WTC11 (cell line): ENCODE measurements around the gene RAB18. TPM values are rescaled to one million over a fixed set of nuclear protein-coding genes. Genes with fewer than 3 reads are reported as not detected.

ENCODE experiments used
- AR ChIP-seq: fragments of 250-450 bp; sonication (Bioruptor Pico); IDR thresholded peaks from 2 replicates; pipeline ENCODE4 v1.9.0; 2021; ENCODE audit warnings: mild to moderate bottlenecking
- ATF1 ChIP-seq: sonication (generic); formaldehyde crosslinking; IDR thresholded peaks from 2 replicates; pipeline ENCODE4 v1.8.1; 2023; ENCODE audit warnings: mild to moderate bottlenecking, moderate library complexity, missing genetic modification reagents
- ATF3 ChIP-seq: sonication (generic); formaldehyde crosslinking; conservative IDR thresholded peaks from 2 replicates; pipeline ENCODE4 v1.8.1; 2022; ENCODE audit warnings: mild to moderate bottlenecking, missing genetic modification reagents
- CBFB ChIP-seq: sonication (generic); formaldehyde crosslinking; IDR thresholded peaks from 2 replicates; pipeline ENCODE4 v1.8.1; 2022; ENCODE audit warnings: mild to moderate bottlenecking, low read depth, missing genetic modification reagents
- HMGXB4 ChIP-seq: sonication (generic); formaldehyde crosslinking; IDR thresholded peaks from 2 replicates; pipeline ENCODE4 v1.8.1; 2023; ENCODE audit warnings: mild to moderate bottlenecking, moderate library complexity, missing genetic modification reagents
- IRF2 ChIP-seq: sonication (generic); formaldehyde crosslinking; IDR thresholded peaks from 2 replicates; pipeline ENCODE4 v1.8.0; 2022; ENCODE audit warnings: low read depth, missing genetic modification reagents, borderline replicate concordance
- JAZF1 ChIP-seq: fragments of 250-450 bp; sonication (Bioruptor Pico); IDR thresholded peaks from 2 replicates; pipeline ENCODE4 v1.9.0; 2021; ENCODE audit warnings: moderate library complexity, mild to moderate bottlenecking, inconsistent platforms
- KAT7 ChIP-seq: sonication (generic); formaldehyde crosslinking; IDR thresholded peaks from 2 replicates; pipeline ENCODE4 v1.8.1; 2023; ENCODE audit warnings: missing genetic modification reagents, mild to moderate bottlenecking, borderline replicate concordance
- MAX ChIP-seq: sonication (generic); formaldehyde crosslinking; IDR thresholded peaks from 2 replicates; pipeline ENCODE4 v1.8.0; 2022; ENCODE audit warnings: mild to moderate bottlenecking, missing genetic modification reagents
- MLX ChIP-seq: sonication (generic); formaldehyde crosslinking; IDR thresholded peaks from 2 replicates; pipeline ENCODE4 v1.8.1; 2023; ENCODE audit warnings: mild to moderate bottlenecking, missing genetic modification reagents, moderate library complexity
- NFE2L1 ChIP-seq: sonication (generic); formaldehyde crosslinking; IDR thresholded peaks from 2 replicates; pipeline ENCODE4 v1.8.1; 2023; ENCODE audit warnings: missing genetic modification reagents
- NFYB ChIP-seq: sonication (generic); formaldehyde crosslinking; conservative IDR thresholded peaks from 2 replicates; pipeline ENCODE4 v1.8.0; 2022; ENCODE audit warnings: low read depth, missing genetic modification reagents
- NR1H2 ChIP-seq: sonication (generic); formaldehyde crosslinking; IDR thresholded peaks from 2 replicates; pipeline ENCODE4 v1.9.0; 2021; ENCODE audit warnings: mild to moderate bottlenecking, moderate library complexity, missing genetic modification reagents
- NR3C1 ChIP-seq: sonication (generic); formaldehyde crosslinking; conservative IDR thresholded peaks from 2 replicates; pipeline ENCODE4 v1.8.1; 2023; ENCODE audit warnings: low read depth, mild to moderate bottlenecking, missing genetic modification reagents
- PRDM15 ChIP-seq: sonication (generic); formaldehyde crosslinking; IDR thresholded peaks from 2 replicates; pipeline ENCODE4 v1.8.0; 2022; ENCODE audit warnings: missing genetic modification reagents
- SP1 ChIP-seq: sonication (generic); formaldehyde crosslinking; conservative IDR thresholded peaks from 2 replicates; pipeline ENCODE4 v1.8.1; 2022; ENCODE audit warnings: missing genetic modification reagents
- TEAD1 ChIP-seq: sonication (generic); formaldehyde crosslinking; IDR thresholded peaks from 2 replicates; pipeline ENCODE4 v1.8.0; 2022; ENCODE audit warnings: mild to moderate bottlenecking, missing genetic modification reagents
- TP53 ChIP-seq: sonication (generic); formaldehyde crosslinking; IDR thresholded peaks from 2 replicates; pipeline ENCODE4 v1.8.1; 2023; ENCODE audit warnings: mild to moderate bottlenecking, missing genetic modification reagents
- ZBTB21 ChIP-seq: sonication (generic); formaldehyde crosslinking; IDR thresholded peaks from 2 replicates; pipeline ENCODE4 v1.8.1; 2023; ENCODE audit warnings: mild to moderate bottlenecking, missing genetic modification reagents, borderline replicate concordance
- ZBTB43 ChIP-seq: sonication (generic); formaldehyde crosslinking; IDR thresholded peaks from 2 replicates; pipeline ENCODE4 v1.8.1; 2023; ENCODE audit warnings: mild to moderate bottlenecking, missing genetic modification reagents
- ZMAT4 ChIP-seq: fragments of 250-450 bp; sonication (Bioruptor Pico); IDR thresholded peaks from 2 replicates; pipeline ENCODE4 v1.9.0; 2021; ENCODE audit warnings: mild to moderate bottlenecking
- ZNF138 ChIP-seq: sonication (generic); formaldehyde crosslinking; conservative IDR thresholded peaks from 2 replicates; pipeline ENCODE4 v1.8.1; 2022; ENCODE audit warnings: mild to moderate bottlenecking, moderate library complexity, missing genetic modification reagents
- ZNF219 ChIP-seq: sonication (generic); formaldehyde crosslinking; IDR thresholded peaks from 2 replicates; pipeline ENCODE4 v1.8.0; 2023; ENCODE audit warnings: missing genetic modification reagents, mild to moderate bottlenecking, borderline replicate concordance
- ZNF263 ChIP-seq: sonication (generic); formaldehyde crosslinking; IDR thresholded peaks from 2 replicates; pipeline ENCODE4 v1.8.1; 2022; ENCODE audit warnings: low read depth, mild to moderate bottlenecking, moderate library complexity, missing genetic modification reagents
- ZNF425 ChIP-seq: fragments of 250-450 bp; sonication (Bioruptor Pico); conservative IDR thresholded peaks from 2 replicates; pipeline ENCODE4 v1.9.0; 2021; ENCODE audit warnings: mild to moderate bottlenecking
- total RNA-seq: library from RNA; stranded (reverse); gene quantifications from 3 replicates; pipeline ENCODE4 v1.2.3, GENCODE V29; 2021

The RAB18 gene
- total RNA-seq, 1 experiment from 2014 or later = 71.4 TPM

- TF ChIP-seq NR3C1 (CRISPR knock-in tag) (no peak), AR (no peak), NR1H2 (CRISPR knock-in tag) (no peak), CBFB (CRISPR knock-in tag) (no peak), JAZF1 (CRISPR knock-in tag) (no peak), ATF1 (CRISPR knock-in tag) (no peak), SP1 (CRISPR knock-in tag) (no peak; the same call in 1 of the 2 replicates), TP53 (CRISPR knock-in tag) (no peak), KAT7 (no peak), ZNF263 (CRISPR knock-in tag) (no peak), ZNF138 (CRISPR knock-in tag) (no peak), ZNF219 (no peak), NFYB (CRISPR knock-in tag) (no peak), MLX (CRISPR knock-in tag) (no peak), ZMAT4 (CRISPR knock-in tag) (no peak), HMGXB4 (CRISPR knock-in tag) (peak; percentile 94), PRDM15 (CRISPR knock-in tag) (peak; percentile 70), MAX (CRISPR knock-in tag) (peak; percentile 82), TEAD1 (CRISPR knock-in tag) (0 out of 2 replicates have a peak, but pooled peaks have one; percentile 14), ZNF425 (no peak), NFE2L1 (no peak), ZBTB21 (CRISPR knock-in tag) (peak; percentile 59; the same call in 1 of the 2 replicates), ZBTB43 (no peak), ATF3 (no peak), IRF2 (CRISPR knock-in tag) (no peak)
Measured at GRCh38 chr10:27504007-27504807, at the start of gene RAB18 (continued).
